HG03571 (cell line): ENCODE results near the gene DNAJB13.

Experiments used
- ATAC-seq: cut with Tn5 transposase; IDR thresholded peaks from one replicate; pipeline ENCODE4 v1.9.1; 2021; ENCODE audit not compliant: unreplicated experiment

DNAJB13 gene

DNA sequence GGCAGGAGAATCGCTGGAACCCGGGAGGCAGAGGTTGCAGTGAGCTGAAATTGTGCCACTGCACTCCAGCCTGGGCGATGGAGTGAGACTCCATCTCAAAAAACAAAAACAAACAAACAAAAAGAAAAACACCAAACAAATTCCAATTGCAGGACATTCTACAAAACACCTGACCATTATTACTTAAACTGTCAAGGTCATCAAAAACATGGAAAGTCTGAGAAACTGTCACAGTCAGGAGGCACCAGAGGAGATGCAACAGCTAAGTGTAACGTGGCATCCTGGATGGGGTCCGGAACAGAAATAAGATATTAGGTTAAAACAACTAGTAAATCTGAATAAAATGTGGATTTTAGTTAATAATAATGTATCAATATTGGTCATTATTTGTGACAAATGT is 914 bp upstream of the DNAJB13 start:
- ATAC-seq, result no peak

DNA sequence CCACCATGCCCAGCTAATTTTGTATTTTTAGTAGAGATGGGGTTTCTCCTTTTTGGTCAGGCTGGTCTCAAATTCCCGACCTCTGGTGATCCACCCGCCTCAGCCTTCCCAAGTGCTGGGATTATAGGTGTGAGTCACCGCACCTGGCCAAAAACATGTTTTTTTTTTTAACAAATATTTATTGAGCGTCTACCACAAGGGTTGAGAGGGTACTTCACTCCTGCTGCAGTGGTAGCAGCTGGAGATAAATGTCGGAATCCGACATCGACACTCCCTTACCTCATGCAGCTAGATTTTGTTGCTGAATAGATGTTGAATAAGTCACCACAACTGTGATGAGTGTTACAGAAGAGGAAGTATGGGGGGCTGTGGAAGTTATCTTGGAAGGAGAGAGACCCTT is 971 bp downstream of the DNAJB13 start:
- no peak for ATAC-seq

DNA sequence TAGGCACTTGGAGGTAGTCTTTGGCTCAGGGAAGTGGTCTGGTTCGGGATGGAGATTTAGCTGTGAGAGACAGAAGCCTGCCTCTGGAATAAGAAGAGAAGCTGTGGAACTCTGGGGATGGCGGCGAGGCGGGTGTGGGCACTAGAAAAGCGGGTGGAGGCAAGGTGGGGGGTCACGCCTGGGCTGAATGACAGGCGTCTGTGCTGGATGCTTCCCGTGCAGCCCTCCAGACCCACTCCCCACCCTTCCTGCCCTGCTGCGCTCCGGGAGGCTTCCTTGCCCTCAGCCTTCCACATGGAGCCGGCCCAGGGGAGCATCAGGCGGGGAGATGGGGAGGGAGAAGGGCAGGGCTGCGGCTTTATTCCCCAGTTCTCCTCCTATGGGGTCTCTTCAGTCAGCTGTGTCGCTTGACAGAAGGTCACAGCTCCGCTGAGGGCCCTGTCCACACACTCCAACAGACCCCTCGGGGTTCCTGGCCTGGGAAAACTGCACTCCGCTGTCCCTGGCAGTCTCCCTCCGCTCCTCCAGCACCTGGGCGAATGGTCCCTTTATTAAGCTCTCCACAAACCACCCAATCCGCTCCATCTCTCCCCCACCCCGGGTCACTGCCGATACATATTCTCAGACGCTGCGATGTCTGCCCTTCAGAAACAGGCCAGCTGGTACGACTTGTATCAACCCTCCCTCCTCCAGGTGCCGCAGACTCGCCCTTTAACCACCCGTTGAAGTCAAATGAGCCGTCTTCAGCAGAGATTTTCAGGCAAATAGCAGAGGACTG is 6.2 kb downstream of the DNAJB13 start:
- no peak for ATAC-seq

DNA sequence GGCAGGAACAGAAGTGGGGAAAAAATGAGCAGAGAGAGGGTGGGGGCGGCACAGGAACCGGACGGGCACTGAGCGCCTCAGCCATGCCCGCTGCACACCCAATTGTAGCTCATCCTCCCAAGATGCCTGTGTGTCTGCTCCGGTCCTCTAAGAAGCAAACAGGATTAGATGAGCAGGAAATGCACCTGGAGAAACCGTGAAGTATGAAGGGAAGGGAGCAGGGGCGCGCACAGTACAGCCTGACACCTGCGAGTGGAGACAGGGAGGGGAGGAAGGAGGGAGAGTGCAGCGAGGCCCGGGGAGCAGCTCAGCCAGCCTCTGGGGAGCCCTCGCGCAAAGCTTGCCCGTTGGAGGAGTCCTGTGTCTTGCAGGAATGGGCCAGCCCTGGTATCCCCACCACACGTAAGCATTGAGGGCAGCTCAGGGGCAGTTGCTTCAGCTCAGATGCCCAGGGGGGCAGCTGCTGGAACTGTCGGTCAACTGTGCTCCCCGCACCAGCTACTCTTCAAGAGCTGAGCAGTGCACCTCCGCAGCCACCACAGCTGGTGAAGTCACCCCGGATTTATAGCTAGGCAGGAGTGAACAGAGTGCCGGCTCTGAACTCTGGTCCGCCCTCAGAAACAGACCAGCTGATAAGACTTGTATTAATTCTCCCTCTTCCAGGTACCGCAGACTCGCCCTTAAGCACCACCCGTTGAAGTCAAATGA is 7.0 kb downstream of the DNAJB13 start:
- ATAC-seq, result no peak

DNA sequence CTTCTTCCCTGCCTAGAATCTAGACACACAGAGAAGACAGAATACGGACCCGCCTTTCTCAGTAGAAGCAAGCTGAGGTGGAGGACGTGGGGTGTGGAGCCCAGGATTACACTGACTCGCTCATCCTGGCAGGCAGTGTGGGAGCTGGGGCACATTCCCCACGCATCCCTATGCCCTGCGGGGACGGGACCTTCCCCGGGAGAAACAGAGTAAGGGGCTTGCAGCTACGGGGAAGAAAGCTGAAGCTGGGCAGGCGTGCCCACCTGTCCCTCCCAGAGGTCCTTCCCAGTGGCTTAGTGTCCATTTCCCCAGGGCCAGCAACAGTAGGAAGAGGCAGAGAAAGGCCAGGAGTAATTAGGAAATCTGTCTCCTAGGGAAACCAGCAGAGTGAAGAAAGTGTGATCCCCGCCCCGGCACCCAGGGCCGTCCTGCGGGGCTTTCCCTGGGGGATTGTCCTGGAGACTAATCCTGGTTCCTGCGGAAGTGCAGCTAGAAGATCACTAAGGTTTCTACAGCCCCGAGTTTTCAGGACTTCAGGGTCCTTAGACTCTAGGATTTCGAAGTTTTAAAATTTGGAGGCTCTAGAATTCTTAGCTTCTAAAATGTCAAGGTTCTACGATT is 7.8 kb downstream of the DNAJB13 start:
- no peak for ATAC-seq

DNA sequence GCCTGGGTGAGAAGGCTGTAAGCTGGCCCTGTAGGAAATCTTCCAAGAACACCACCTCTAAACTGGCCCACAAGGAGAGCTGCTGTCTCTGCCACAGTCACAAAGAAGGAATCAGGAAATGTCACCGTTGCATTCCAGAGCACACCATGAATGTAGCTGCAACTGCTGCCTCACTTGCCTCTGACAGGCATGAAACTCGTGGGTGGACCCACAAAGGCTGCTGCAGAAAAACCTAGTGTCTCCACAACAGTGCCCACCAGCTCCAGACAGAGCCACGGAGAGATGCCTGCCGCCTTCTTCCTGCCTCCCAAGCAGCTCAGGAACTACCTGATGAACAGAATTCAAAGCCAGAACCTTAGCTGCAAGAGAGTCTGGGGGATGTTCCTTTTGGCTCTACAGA is 10.5 kb downstream of the DNAJB13 start:
- no peak for ATAC-seq

DNA sequence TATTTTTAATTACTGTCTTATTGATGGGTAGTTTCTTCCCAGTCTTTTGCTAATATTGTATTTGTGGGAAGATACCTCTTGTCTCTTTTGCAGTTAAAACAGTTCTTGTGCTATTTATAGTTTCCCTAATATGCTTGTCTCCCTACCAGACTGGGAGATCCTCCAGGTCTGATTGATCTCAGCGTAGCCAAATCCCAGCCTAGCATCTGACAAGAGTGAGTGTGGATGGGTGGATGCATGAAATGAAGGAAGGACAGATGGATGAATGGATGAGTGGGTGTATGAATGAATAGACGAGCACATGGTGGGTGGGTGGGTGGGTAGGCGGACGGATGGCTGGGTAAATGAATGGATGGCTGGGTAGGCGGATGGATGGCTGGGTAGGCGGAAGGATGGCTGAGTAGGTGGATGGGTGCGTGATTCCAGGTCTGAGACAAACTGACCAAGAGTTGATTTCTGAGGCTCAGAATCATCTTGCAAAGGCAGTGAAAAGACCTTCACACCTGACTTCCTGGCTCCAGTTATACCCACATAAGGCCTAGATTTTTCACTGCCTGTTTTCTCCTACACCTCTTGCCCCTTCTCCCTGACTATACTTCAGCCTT is 11.4 kb downstream of the DNAJB13 start:
- no peak for ATAC-seq

DNA sequence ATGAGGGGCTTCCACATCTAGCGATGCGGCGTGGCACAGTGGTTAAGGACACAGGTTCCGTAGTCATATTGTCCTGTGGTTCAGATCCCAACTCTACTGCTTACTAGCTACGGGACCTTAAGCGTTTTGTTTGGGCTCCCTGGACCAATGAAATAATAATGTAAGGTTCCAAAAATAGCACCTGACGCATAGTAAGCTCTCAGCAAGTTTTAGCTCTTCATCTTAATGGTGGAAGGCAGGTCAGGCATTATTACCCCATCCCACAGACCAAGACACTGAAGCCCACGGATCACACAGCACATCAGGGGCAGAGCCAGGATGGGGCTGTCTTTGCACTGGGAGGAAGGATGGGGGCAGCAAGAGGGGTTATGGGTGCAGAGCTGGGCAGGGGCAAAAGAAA is 13.0 kb downstream of the DNAJB13 start:
- no peak for ATAC-seq

DNA sequence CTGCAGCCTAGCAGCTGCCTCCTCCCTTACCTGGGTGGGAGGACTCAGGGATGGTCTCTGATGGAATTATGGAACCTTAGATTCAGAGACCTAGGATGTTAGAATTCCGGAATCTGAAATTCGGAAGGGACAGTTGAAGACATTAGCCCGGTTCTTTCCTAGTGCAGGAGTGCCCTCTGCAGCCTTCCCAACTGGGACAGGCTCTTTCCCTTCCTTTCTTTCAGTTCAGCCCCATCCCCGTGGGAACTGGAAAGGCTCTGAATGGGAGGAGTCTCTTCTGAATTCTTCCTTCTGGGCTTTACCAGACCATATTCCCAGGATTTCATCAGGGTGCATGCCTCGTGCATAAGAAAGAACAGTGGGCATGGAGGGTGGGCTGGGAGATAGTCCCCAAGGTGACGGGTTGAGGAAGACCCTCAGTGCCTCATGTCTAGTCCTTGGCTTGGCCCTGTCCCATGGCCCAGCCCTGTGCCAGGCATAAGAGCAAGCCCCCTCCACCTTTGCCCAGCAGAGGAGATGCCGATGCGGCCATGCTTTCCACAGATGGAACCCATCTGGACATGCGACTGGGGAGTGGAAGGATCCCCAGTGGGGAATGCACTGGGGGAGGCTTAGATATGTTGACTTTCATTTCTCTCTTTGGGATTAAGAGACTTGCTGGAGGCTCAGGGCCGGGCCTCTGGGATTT is 14.4 kb downstream of the DNAJB13 start:
- no peak for ATAC-seq

DNA sequence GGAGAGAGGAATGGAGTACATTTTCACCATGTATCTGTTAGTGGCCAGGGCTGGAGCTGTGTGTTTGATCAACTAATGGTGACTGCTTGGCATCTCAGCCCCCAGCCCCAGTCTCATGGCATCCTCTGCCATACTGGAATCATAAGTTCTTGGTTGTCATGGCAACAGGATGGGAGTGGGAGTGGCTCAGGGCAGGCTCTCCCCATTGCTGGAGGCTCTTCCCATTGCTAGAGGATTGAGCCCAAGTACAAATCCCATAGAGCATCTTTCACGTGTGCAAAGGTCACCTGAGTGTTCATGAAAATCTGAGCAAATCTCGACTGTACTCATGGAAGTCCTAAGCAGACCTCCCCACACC is 14.9 kb downstream of the DNAJB13 start:
- no peak for ATAC-seq

DNA sequence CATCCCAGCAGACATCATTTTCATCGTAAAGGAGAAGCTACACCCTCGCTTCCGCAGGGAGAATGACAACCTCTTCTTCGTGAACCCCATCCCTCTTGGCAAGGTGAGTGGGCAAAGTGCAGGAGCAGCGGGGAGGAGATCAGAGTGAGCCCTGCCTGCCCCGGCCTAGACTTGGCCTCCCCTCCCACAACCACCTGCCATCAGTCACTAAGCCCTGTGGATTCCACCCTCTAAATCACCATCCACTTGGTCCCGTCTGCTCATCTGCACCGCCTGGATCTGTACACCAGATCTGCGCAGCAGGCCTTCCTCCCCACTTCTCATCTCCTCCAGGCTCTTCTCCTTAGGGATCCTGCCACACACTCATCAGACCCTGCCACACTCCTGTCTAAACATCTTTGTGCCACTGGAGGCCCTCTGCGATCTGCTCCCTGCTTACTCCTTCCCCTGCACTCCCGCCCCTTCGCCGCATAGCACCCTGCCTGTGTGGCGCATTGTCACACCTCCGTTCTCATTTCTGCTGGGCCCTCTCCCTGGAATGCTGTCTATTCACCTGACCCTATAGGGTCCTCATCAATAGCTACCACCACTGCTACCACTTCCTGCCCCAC is 17.6 kb downstream of the DNAJB13 start:
- ATAC-seq, result no peak

DNA sequence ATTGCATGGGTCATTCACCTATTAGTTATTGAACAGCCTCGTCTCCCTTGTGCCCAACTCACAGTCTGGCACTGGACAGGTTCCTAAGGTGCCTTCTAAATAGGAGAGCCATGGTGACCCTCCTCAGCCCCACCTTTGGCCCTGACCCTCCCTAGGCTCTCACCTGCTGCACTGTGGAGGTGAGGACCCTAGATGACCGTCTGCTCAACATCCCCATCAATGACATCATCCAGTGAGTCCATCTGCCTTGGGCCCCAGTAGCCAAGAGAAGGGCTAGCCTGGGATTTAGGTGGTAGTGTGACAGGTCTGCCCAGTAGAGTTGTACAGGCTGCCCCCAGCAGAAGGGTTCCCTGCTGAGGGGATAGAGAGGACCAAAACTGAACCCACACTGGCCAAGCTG is 18.3 kb downstream of the DNAJB13 start:
- ATAC-seq, result no peak

DNA sequence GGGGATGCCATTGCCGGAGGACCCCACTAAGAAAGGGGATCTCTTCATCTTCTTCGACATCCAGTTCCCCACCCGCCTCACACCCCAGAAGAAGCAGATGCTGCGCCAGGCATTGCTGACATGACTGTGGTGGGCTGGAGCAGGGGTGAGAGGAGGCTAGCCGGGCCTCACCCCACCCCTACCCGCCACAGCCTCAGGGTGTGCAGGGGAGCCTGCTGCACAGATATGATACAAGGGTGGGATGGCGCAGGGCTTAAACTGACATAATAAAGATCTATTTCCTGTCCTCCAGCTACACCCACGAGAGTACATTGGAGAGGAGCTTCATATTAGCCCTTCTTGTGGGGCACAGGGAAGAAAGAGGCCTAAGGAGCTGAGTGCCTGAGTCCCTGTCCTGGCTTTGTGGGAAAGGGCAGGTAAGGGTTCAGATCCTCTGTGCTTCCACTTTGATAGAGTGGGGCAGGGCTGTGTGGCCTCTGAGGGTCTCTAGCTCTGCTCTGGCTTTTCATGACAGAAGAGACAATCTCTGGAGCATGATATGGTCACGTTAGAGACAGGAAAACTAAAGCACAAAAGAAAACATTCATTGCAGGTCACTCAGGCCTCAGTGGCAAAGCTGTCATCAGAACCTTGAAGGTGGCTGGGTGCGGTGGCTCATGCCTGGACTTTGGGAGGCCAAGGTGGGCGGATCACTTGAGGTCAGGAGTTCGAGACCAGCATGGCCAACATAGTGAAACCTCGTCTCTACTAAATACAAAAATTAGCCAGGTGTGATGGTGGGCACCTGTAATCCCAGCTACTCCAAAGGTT is 19.4 kb downstream of the DNAJB13 start:
- ATAC-seq, result no peak

DNA sequence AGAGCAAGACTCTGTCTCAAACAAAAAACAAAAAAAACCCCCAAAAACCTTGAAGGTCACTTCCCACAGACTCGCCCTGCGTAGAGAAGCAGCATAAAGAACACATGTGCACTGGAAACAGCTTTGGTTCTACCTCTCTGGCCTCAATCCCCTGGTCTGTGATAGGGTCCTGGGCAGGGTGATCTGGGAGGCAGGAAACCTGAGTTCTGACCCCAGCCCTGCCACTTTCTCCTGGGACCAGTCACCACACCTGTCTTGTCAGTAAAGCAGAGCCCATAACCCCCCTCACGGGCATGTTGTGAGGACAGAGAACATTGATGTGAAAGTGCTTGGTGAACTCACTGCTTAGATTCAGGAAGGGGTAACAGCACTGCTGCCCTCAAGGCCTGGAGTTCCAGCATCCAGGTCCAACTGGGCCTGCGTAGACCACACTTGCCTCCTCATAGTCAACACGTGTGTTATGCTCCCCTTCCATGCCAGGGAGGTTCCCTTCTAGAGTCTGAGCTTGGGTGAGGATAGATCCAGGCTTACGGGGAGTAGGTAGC is 20.4 kb downstream of the DNAJB13 start:
- no peak for ATAC-seq

DNA sequence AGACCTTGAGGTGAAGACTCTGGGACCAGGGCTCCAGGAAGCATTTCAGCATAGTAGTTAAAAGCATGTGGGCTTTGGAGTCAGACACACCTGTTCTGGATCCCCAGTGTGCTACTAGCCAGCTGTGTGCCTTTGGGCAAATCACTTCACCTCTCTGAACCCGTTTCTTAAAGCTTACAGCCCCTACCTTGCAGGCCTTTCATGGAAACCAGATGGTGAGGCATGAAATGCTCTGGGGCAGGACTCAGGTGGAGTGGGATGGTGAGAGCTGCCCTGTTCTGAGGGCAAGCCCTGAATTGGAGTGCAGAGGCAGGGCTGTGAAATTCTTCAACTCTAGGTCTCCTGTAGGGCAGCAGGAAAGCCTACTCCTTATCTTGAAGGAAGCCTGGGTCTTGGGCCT is 21.4 kb downstream of the DNAJB13 start:
- no peak for ATAC-seq

DNA sequence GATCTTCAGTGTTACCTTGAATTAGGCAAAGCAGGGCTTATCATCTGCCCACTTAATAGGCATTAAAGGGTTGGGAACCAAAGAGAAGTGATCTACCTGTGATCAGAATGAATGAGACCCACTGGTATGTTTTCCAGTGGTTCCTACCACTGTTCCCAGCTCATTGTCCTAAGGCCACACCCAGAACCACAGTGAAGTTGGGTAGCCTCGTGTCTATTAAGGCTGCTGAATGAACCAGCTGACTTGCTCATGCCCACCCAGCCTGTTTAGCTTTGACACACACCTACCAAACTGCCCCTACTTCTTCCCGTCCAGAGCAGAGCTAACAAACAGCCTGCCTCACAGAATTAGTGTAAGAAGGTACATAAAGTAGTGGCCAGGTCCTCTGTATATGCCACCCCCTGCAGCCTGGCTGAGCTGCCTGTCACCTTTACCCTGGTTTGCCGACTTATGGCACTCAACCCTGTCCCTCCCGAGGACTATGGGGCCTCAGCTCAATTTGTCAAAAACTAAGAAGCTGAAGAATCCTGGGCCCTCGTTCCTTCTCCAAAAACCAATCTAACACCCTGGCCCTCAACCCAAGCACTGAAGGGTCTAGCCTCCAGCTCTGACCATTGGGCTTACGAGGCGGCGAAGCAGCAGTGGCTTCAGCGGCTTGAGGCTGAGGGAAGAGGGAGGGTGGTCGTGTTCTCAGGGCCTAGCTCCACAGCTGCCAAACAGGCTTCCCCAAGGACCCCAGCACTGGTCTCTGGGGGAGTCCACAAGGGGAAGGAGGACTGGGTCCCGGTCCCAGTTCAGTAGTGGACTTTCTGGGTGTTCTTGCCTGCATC is 22.0 kb downstream of the DNAJB13 start:
- no peak for ATAC-seq

DNA sequence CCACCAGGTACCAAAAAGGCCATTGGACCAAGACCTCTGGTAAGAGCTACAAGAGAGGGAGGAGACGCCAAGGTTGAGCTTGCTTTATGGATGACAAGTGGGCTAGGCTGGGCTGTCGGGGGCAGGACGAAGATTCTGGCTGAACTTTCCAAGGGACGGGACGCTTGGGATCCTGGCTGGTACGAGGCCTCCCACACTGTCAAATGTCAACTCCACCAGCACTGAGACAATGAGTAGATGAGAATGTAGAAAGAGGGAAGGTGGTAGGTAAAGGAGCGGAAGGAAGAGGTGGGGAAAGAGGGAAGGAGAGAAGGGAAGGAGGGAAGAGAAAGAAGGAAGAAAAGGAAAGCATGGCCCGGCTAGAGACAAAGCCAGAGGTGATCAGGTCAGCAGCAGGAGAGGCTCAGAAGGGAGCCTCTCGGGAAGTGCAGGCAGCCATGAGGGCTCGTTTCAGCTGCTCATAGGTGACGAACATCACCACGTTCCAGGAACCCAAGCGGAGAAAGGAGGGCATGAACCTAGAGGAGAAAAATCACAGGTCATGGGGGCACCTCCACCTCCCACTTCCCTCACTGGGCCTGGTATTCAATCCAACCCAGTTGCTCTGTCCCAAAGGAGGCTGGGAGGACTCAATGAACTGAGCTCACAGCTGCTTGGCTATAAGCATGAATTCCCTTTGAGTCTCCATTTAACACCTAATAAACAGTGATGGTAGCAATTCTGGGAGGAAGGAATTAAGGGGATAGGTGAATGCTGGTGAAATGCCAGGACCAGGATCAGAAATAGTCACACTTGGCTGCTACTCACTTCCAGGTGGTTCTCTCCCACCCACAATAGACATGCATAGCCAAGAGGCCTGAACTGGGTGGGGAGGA is 24.0 kb downstream of the DNAJB13 start:
- no peak for ATAC-seq

DNA sequence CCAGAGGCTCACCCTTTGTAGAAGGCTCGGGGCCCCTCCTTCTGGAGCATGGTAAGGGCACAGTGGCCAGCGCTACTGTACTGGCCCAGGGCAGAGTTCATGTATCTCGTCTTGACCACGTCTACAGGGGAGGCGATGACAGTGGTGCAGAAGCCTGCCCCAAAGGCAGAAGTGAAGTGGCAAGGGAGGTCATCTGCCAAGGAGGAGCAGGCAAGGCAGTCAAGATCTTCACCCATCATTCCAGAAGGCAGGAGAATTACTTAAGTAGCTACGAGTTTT is 24.6 kb downstream of the DNAJB13 start:
- ATAC-seq, result no peak
